GM12864 (cell line): ENCODE measurements around the gene ARHGAP5.
A peak's percentile ranks its signal among the peaks of the same experiment; 100 is the strongest.

Experiments used
- DNase-seq: peaks from one replicate; pipeline ENCODE4 v3.0.0-alpha.2; 2011; ENCODE audit warnings: low read depth
- H3K4me3 ChIP-seq: 2 replicates; pipeline ENCODE4 v1.5.1; 2011; ENCODE audit warnings: mild to moderate bottlenecking, low read depth, low read length, control low read depth
- CTCF ChIP-seq: IDR thresholded peaks from 2 replicates; pipeline ENCODE4 v1.5.1; 2011; ENCODE audit warnings: low read depth, mild to moderate bottlenecking, moderate library complexity, low read length, control low read depth, inconsistent platforms; ENCODE audit errors: missing control alignments

ARHGAP5 gene

GRCh38 chr14:32064931-32065330, 12.2 kb upstream of the ARHGAP5 start:
- no peak for DNase-seq
- TF ChIP-seq CTCF: no peak
- no peak overlapping the region for H3K4me3 ChIP-seq

DNA sequence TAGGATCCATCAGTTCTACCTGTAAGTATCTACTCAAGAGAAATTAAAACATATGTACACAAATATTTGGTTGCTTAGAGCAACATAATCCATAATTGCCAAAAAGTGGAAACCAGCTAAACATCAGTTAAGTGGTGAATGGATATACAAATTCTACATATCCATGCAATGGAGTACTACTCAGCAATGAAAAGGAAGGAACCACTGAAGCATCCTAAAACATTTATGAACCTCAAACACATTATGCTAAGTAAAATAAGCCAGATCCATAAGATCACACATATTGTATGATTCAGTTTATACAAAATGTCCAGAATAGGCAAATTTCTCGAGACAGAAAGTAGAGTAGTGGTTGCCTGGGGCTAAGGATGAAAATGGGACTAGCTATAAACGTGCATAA, 8.4 kb upstream of the ARHGAP5 start:
- no peak overlapping the region for H3K4me3 ChIP-seq
- no peak for TF ChIP-seq CTCF
- no peak for DNase-seq

- no peak overlapping the region for H3K4me3 ChIP-seq
- TF ChIP-seq CTCF: no peak
- DNase-seq: no peak
Observed at GRCh38 chr14:32070282-32070681, 6.8 kb upstream of the ARHGAP5 start.

DNA sequence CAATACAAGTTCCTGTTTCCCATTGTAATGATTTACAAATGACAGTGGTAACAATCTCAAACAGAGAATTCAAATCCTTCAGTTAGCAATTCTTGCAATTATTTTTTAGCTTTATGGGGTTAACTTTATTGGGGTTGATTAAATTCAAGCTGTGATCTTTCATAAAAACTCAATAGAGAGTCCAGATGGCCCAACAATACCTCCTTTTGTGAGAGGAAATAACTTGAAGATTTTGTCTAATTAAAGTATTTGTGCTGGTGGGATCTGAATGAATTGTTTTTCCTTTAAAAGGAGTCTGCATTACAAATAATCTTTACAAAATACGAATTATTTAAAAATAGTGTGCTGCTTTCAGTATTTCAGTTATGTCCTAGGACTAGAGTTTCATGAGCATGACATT, 4.4 kb upstream of the ARHGAP5 start:
- no peak overlapping the region for H3K4me3 ChIP-seq
- DNase-seq: no peak
- no peak for TF ChIP-seq CTCF

GRCh38 chr14:32073537-32074189, 3.4 kb upstream of the ARHGAP5 start:
- DNase-seq: peak; percentile 57
- H3K4me3 ChIP-seq: no peak overlapping the region
- peak; percentile 60 for TF ChIP-seq CTCF

DNA sequence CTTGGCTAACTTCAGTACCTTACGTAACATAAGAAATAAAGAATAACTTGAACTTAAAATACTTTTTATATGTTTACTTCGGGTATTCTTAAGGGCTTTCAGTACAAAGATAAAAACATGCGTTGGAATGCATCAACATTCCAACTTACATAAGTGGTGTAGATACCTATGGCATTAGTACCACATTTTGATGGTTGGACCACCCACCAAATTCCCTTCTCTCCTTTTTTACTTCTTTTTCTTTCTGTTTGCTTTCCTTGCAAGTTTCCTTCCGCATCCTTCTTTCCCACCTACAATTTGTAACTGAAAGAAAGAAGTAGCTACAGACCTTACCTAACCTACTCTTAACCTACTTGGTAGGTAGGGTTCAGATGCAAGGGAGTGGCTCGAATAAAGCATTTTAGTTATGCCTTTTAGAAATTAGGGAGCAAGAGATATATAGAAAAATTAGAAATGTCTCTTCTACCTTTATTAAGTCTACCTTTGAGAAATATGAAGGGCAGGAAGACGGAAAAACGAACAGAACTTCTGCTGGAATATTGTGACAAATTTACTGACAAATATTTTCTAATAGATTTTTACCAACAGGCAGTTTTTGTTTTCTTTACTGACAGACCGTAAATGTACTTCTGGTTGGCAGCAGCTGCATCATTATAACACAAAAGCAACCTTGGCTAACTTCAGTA, 2.1 kb upstream of the ARHGAP5 start:
- DNase-seq: no peak
- no peak for TF ChIP-seq CTCF
- no peak overlapping the region for H3K4me3 ChIP-seq
